Sigmoid colon (tissue), 4 donors: ENCODE data around the gene PLXND1.
A peak's percentile ranks its signal among the peaks of the same experiment; 100 is the strongest.

ENCODE experiments used
- EP300 ChIP-seq, 4 donors: sonication (generic); formaldehyde crosslinking; IDR thresholded peaks; one replicate each; pipeline ENCODE4 v1.6.1; 2017; ENCODE audit warnings: antibody characterized with exemption in 4 of 4
- POLR2AphosphoS5 ChIP-seq, 4 donors: sonication (generic); formaldehyde crosslinking; IDR thresholded peaks; one replicate each; pipeline ENCODE4 v1.6.1; 2017; ENCODE audit warnings: antibody characterized with exemption in 4 of 4
- TF ChIP-seq, protein P1 (sequence below), 4 experiments: fragments of 450-650 bp in 3 of 4; fragments of 200-600 bp in 1 of 4; IDR thresholded peaks; one replicate each; pipeline ENCODE4 v1.5.1; 2016 to 2019; ENCODE audit warnings: antibody characterized with exemption in 4 of 4, mild to moderate bottlenecking in 3 of 4, moderate library complexity in 2 of 4

DNA sequence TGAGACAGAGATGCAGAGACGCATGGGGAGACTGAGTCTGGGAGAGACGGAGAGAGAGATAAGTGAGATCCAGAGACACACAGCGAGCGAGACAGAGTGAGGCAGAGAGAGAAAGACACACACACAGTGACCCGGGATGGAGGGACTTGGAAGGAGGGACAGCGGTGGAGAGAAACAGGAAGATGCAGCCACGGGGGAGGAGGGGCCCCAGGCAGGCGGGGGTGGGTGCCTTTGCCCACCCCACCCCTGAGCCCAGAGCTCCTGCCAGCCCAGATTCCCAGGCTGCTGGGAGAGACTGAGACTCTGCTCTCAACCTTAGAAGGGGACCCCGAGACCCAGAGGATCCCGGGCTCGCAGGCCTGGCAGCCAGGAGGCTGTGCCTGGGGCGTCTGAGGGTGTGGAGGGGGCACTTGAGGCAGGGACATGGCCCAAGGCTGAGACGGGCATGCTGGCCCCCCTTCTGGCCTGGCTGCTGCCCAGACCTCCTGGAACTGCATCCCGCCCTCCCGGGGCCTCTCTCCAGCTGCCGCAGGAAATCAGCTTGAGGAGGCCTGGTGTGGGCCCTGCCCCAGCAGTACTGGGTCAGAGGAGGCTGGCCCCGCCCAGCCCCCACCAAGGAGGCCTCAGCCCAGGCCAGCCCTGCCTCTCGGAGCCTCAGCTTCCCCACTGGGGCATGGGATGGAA is 45.4 kb downstream of the PLXND1 start:
- TF ChIP-seq, protein P1, sequence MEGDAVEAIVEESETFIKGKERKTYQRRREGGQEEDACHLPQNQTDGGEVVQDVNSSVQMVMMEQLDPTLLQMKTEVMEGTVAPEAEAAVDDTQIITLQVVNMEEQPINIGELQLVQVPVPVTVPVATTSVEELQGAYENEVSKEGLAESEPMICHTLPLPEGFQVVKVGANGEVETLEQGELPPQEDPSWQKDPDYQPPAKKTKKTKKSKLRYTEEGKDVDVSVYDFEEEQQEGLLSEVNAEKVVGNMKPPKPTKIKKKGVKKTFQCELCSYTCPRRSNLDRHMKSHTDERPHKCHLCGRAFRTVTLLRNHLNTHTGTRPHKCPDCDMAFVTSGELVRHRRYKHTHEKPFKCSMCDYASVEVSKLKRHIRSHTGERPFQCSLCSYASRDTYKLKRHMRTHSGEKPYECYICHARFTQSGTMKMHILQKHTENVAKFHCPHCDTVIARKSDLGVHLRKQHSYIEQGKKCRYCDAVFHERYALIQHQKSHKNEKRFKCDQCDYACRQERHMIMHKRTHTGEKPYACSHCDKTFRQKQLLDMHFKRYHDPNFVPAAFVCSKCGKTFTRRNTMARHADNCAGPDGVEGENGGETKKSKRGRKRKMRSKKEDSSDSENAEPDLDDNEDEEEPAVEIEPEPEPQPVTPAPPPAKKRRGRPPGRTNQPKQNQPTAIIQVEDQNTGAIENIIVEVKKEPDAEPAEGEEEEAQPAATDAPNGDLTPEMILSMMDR (IDR thresholded peaks at IDR 0.05): no peak
- no peak for TF ChIP-seq EP300 (IDR thresholded peaks at IDR 0.05)
- TF ChIP-seq POLR2AphosphoS5 (IDR thresholded peaks at IDR 0.05): peak; percentile 24 to 66 (median 56)
